GM23338 (cell line): ENCODE results near the gene KLLN.

Source experiments
- CREB1 ChIP-seq: fragments of 250-450 bp; sonication (Bioruptor Pico); IDR thresholded peaks from 2 replicates; pipeline ENCODE4 v1.5.0; 2020; ENCODE audit warnings: low read depth, mild to moderate bottlenecking, moderate library complexity
- CTCF ChIP-seq, 2 experiments: fragments of 200-600 bp in 1 of 2; sonication (generic) in 1 of 2; conservative IDR thresholded peaks; 2 replicates each; pipeline versions ENCODE4 v1.5.1 to v1.6.1; 2016 to 2017; ENCODE audit warnings: antibody characterized with exemption in 2 of 2, low read depth in 2 of 2, mild to moderate bottlenecking in 2 of 2, moderate library complexity in 1 of 2
- ETS1 ChIP-seq: IDR thresholded peaks from 2 replicates; pipeline ENCODE4 v1.6.1; 2016; ENCODE audit warnings: antibody characterized with exemption
- EZH2 ChIP-seq: fragments of 200-600 bp; sonication (generic); IDR thresholded peaks from one replicate; pipeline ENCODE4 v1.8.0; 2017; ENCODE audit warnings: antibody characterized with exemption, mild to moderate bottlenecking, low read depth; ENCODE audit not compliant: unreplicated experiment
- EZH2phosphoT487 ChIP-seq: fragments of 200-600 bp; sonication (generic); IDR thresholded peaks from one replicate; pipeline ENCODE4 v1.8.1; 2018; ENCODE audit warnings: antibody characterized with exemption; ENCODE audit not compliant: unreplicated experiment
- POLR2AphosphoS5 ChIP-seq: IDR thresholded peaks from 2 replicates; pipeline ENCODE4 v1.6.1; 2016; ENCODE audit warnings: antibody characterized with exemption, low read depth
- ZNF331 ChIP-seq: fragments of 250-450 bp; sonication (Bioruptor Pico); IDR thresholded peaks from 2 replicates; pipeline ENCODE4 v1.5.0; 2020; ENCODE audit warnings: low read depth, mild to moderate bottlenecking, moderate library complexity
- TF ChIP-seq, protein P1 (sequence below): IDR thresholded peaks from one replicate; pipeline ENCODE4 v1.6.1; 2018; ENCODE audit warnings: antibody characterized with exemption; ENCODE audit not compliant: unreplicated experiment

GRCh38 chr10:87886635-87887034 is 23.3 kb upstream of the KLLN start:
- TF ChIP-seq EZH2phosphoT487: no peak
- no peak for TF ChIP-seq EZH2
- no peak for TF ChIP-seq CTCF (conservative IDR thresholded peaks at IDR 0.05; ENCODE audit: low read depth in 2 of 2)
- TF ChIP-seq ETS1: no peak
- TF ChIP-seq POLR2AphosphoS5: no peak
- no peak for TF ChIP-seq CREB1 (CRISPR knock-in tag)
- TF ChIP-seq, protein P1, sequence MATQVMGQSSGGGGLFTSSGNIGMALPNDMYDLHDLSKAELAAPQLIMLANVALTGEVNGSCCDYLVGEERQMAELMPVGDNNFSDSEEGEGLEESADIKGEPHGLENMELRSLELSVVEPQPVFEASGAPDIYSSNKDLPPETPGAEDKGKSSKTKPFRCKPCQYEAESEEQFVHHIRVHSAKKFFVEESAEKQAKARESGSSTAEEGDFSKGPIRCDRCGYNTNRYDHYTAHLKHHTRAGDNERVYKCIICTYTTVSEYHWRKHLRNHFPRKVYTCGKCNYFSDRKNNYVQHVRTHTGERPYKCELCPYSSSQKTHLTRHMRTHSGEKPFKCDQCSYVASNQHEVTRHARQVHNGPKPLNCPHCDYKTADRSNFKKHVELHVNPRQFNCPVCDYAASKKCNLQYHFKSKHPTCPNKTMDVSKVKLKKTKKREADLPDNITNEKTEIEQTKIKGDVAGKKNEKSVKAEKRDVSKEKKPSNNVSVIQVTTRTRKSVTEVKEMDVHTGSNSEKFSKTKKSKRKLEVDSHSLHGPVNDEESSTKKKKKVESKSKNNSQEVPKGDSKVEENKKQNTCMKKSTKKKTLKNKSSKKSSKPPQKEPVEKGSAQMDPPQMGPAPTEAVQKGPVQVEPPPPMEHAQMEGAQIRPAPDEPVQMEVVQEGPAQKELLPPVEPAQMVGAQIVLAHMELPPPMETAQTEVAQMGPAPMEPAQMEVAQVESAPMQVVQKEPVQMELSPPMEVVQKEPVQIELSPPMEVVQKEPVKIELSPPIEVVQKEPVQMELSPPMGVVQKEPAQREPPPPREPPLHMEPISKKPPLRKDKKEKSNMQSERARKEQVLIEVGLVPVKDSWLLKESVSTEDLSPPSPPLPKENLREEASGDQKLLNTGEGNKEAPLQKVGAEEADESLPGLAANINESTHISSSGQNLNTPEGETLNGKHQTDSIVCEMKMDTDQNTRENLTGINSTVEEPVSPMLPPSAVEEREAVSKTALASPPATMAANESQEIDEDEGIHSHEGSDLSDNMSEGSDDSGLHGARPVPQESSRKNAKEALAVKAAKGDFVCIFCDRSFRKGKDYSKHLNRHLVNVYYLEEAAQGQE: no peak
- no peak for TF ChIP-seq ZNF331 (CRISPR knock-in tag)
